Loucy (cell line): ENCODE results near the gene ZSWIM6.

Experiments
- H2AFZ ChIP-seq: fragments of 200-600 bp; sonication (generic); 2 replicates; pipeline ENCODE4 v1.6.0; 2016; ENCODE audit warnings: antibody characterized with exemption, mild to moderate bottlenecking, low read length, moderate library complexity
- H3F3A ChIP-seq: fragments of 200-600 bp; 2 replicates; pipeline ENCODE4 v1.6.0; 2016; ENCODE audit warnings: antibody characterized with exemption, low read depth, mild to moderate bottlenecking
- H3K27me3 ChIP-seq: fragments of 200-600 bp; sonication (generic); 2 replicates; pipeline ENCODE4 v1.6.1; 2014; ENCODE audit warnings: low read length, mild to moderate bottlenecking; ENCODE audit not compliant: insufficient read depth, poor library complexity, severe bottlenecking
- H3K36me3 ChIP-seq: fragments of 200-600 bp; sonication (generic); 2 replicates; pipeline ENCODE4 v1.6.1; 2016; ENCODE audit warnings: low read length; ENCODE audit not compliant: insufficient read depth
- H3K4me1 ChIP-seq: fragments of 200-600 bp; sonication (generic); 2 replicates; pipeline ENCODE4 v1.5.1; 2014; ENCODE audit warnings: low read length, mild to moderate bottlenecking; ENCODE audit not compliant: insufficient read depth, poor library complexity, severe bottlenecking
- H3K4me2 ChIP-seq: fragments of 200-600 bp; sonication (generic); 2 replicates; pipeline ENCODE4 v1.6.0; 2014; ENCODE audit warnings: antibody characterized with exemption, low read length, low read depth, mild to moderate bottlenecking; ENCODE audit not compliant: poor library complexity, severe bottlenecking
- H3K4me3 ChIP-seq: fragments of 200-600 bp; sonication (generic); 2 replicates; pipeline ENCODE4 v1.5.1; 2014; ENCODE audit warnings: low read length, mild to moderate bottlenecking, mixed read lengths; ENCODE audit not compliant: poor library complexity, severe bottlenecking
- H3K79me2 ChIP-seq: fragments of 200-600 bp; sonication (generic); 2 replicates; pipeline ENCODE4 v1.6.1; 2014; ENCODE audit warnings: low read length; ENCODE audit not compliant: insufficient read depth
- H3K9ac ChIP-seq: fragments of 200-600 bp; sonication (generic); 2 replicates; pipeline ENCODE4 v1.6.0; 2014; ENCODE audit warnings: mild to moderate bottlenecking, low read depth, low read length, moderate library complexity; ENCODE audit not compliant: poor library complexity, severe bottlenecking
- H3K9me2 ChIP-seq: fragments of 200-600 bp; sonication (generic); replicated peaks from 2 replicates; pipeline ENCODE4 v1.6.1; 2016; ENCODE audit warnings: low read depth, low read length, mixed read lengths
- H3K9me3 ChIP-seq: fragments of 200-600 bp; sonication (generic); 2 replicates; pipeline ENCODE4 v1.6.1; 2014; ENCODE audit warnings: mild to moderate bottlenecking, antibody characterized with exemption, low read length, low read depth; ENCODE audit not compliant: insufficient read depth
- H4K20me1 ChIP-seq: fragments of 200-600 bp; sonication (generic); 2 replicates; pipeline ENCODE4 v1.6.0; 2014; ENCODE audit warnings: antibody characterized with exemption, low read length, mild to moderate bottlenecking; ENCODE audit not compliant: insufficient read depth, poor library complexity, severe bottlenecking
- EZH2phosphoT487 ChIP-seq: fragments of 200-600 bp; IDR thresholded peaks from 2 replicates; pipeline ENCODE4 v1.6.1; 2018; ENCODE audit warnings: antibody characterized with exemption, mild to moderate bottlenecking, moderate library complexity, borderline replicate concordance
- TF ChIP-seq, protein P1 (sequence below): fragments of 200-600 bp; sonication (generic); conservative IDR thresholded peaks from 2 replicates; pipeline ENCODE4 v1.5.1; 2014; ENCODE audit warnings: mild to moderate bottlenecking, antibody characterized with exemption, low read length

Gene ZSWIM6

DNA sequence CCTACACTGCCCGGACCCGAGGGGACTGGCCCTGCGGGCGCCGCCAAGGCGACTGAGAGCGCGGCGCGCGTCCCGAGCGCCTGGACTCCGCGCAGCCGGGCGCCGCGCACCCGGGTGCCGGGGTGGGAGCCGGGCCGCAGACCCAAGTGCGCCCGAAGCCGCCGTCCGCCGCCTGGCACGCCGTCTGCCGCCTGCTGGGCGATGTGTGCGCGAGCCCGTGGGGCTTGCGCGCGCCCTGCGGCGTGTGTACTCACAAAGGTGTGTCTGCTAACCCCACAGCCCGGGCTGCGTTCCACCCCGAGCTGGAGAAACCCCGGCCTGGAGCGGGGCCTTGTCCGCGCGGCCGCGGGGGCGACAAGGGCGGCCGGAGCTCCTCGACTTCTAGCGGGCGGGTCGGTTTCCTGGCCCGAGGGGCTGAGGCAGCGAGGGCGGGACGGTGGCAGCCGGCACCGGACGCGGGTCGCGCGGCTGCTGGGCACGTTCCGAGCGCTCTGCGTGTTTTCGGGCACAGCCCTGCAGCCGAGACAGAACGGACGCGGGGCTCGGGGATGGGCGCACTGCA, 1.1 kb upstream of the ZSWIM6 start:
- Histone ChIP-seq H3K27me3 (no peaks in the 10 kb centered on the region), H3K36me3 (no peaks in the 10 kb centered on the region), H2AFZ (peak overlapping the region; percentile 98), H3K9me3 (no peaks in the 10 kb centered on the region), H3K4me1 (peaks cover 46% of the 10 kb centered on the region), H3K79me2 (peaks cover 29% of the 10 kb centered on the region), H3K9me2 (no peaks in the 10 kb centered on the region), H3K9ac (peak overlapping the region; percentile 88), H3K4me2 (peak overlapping the region; percentile 98), H3K4me3 (peak overlapping the region; percentile 94), H3F3A (no peaks in the 10 kb centered on the region), H4K20me1 (peaks cover 36% of the 10 kb centered on the region)
- TF ChIP-seq EZH2phosphoT487, result no peak
- TF ChIP-seq, protein P1, sequence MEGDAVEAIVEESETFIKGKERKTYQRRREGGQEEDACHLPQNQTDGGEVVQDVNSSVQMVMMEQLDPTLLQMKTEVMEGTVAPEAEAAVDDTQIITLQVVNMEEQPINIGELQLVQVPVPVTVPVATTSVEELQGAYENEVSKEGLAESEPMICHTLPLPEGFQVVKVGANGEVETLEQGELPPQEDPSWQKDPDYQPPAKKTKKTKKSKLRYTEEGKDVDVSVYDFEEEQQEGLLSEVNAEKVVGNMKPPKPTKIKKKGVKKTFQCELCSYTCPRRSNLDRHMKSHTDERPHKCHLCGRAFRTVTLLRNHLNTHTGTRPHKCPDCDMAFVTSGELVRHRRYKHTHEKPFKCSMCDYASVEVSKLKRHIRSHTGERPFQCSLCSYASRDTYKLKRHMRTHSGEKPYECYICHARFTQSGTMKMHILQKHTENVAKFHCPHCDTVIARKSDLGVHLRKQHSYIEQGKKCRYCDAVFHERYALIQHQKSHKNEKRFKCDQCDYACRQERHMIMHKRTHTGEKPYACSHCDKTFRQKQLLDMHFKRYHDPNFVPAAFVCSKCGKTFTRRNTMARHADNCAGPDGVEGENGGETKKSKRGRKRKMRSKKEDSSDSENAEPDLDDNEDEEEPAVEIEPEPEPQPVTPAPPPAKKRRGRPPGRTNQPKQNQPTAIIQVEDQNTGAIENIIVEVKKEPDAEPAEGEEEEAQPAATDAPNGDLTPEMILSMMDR, result peak; percentile 34; the same call in 1 of the 2 replicates

DNA sequence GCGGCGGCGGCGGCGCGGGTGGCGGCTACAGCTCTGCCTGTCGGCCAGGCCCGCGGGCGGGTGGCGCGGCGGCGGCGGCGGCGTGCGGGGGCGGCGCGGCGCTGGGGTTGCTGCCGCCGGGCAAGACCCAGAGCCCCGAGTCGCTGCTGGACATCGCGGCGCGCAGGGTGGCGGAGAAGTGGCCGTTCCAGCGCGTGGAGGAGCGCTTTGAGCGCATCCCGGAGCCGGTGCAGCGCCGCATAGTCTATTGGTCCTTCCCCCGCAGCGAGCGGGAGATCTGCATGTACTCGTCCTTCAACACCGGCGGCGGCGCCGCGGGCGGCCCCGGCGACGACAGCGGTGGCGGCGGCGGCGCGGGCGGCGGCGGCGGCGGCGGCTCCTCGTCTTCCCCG, 296 bp downstream of the ZSWIM6 start:
- peaks cover 44% of the 10 kb centered on the region for H4K20me1 ChIP-seq
- no peak overlapping the region for H3K4me2 ChIP-seq
- peaks cover 45% of the 10 kb centered on the region for H3K4me1 ChIP-seq
- H2AFZ ChIP-seq, result no peak overlapping the region
- H3K79me2 ChIP-seq, result peaks cover 43% of the 10 kb centered on the region
- no peaks in the 10 kb centered on the region for H3K9me3 ChIP-seq
- H3K9ac ChIP-seq, result no peak overlapping the region
- TF ChIP-seq, protein P1, result no peak
- no peak for TF ChIP-seq EZH2phosphoT487
- H3F3A ChIP-seq, result no peaks in the 10 kb centered on the region
- H3K36me3 ChIP-seq, result no peaks in the 10 kb centered on the region
- no peaks in the 10 kb centered on the region for H3K27me3 ChIP-seq
- H3K4me3 ChIP-seq, result peak overlapping the region; percentile 57
- H3K9me2 ChIP-seq, result no peaks in the 10 kb centered on the region

DNA sequence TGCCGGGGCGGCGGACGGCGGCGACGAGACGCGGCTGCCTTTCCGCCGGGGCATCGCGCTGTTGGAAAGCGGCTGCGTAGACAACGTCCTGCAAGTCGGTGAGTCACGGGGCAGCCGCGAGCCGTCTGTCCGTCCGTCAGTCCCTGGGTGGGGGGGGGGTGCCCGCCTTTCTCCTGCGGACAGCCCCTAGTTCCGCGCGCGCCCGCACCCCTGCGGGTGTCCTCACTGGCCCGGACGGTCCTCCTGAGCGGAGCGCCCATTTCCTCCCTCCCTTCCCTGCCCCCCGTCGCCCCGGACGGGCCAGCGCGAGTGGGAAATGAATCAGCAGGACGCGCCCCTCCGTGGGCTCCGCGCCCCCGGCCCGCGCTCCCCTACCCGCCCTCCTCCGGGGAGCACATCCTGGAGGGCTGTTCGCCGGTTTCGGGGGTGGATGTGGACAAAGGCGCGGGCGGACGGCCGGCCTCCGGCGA, 828 bp downstream of the ZSWIM6 start:
- Histone ChIP-seq H3K9me2 (no peaks in the 10 kb centered on the region), H3K4me3 (peak overlapping the region; percentile 85), H3F3A (no peaks in the 10 kb centered on the region), H3K9ac (peak overlapping the region; percentile 62), H4K20me1 (peaks cover 50% of the 10 kb centered on the region), H3K4me2 (peak overlapping the region; percentile 89), H2AFZ (no peak overlapping the region), H3K79me2 (peaks cover 48% of the 10 kb centered on the region), H3K36me3 (no peaks in the 10 kb centered on the region), H3K9me3 (no peaks in the 10 kb centered on the region), H3K4me1 (peaks cover 41% of the 10 kb centered on the region), H3K27me3 (no peaks in the 10 kb centered on the region)
- TF ChIP-seq, protein P1, result no peak
- no peak for TF ChIP-seq EZH2phosphoT487
